ENCODE results near the gene MACROH2A2. TPM values are rescaled to one million over a fixed set of nuclear protein-coding genes. Genes with fewer than 3 reads are reported as not detected.

Gene MACROH2A2
- total and polyA plus RNA-seq, 7 donors: 4.8 to 19.4 (median 10.4) TPM

DNA sequence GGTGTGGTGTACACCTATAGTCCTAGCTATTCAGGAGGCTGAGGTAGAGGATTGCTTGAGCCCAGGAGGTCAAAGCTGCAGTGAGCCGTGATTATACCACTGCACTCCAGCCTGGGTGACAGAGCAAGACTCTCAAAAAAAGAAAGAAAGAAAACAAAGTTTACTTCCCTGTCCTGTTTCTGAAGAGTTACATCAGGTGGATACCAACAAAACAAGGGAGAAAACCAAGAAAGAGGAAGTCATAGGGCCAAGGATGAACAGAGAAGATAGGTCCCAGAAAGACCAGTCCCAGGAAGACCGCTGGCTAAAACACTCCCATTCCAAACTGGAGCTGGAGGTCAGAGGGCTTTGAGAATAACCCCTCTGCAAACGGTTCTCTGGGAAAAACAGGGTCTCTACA is 13.5 kb downstream of the MACROH2A2 start:
- no peak overlapping the region for H3K4me3 ChIP-seq
- intact Hi-C loops (cut with DNase I): no loop called here
- WGBS, 2 donors: 88 to 90% methylated on average over 3 of the region's 3 CpGs

DNA sequence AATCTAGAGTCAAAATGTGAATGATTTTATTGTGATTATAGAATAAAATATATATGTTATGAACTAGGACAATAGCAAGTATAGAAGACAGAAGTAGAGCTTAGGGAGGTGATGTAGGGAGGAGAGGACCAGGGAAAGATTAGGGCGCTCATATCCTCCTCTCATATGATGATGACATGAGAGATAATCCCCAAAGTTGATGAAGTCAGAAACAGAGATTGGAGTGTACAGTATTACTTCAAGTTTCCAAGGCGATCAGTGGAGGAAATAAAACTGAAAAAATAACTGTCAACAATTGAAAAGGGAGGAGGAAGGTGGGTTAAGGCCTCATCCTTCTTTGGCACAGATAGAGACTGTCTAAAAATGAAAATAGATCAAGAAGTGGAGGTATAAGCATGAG is 14.9 kb downstream of the MACROH2A2 start:
- H3K27me3 ChIP-seq: no peaks in the 10 kb centered on the region
- no peak for TF ChIP-seq POLR2AphosphoS5 (IDR thresholded peaks at IDR 0.05)
- TF ChIP-seq POLR2A (IDR thresholded peaks at IDR 0.05): no peak
- no peak overlapping the region for H3K4me3 ChIP-seq
- no peaks in the 10 kb centered on the region for H3K36me3 ChIP-seq
- WGBS, 2 donors: 87% methylated on average over 2 of the region's 2 CpGs
- H3K4me1 ChIP-seq: no peaks in the 10 kb centered on the region
- H3K27ac ChIP-seq: no peak overlapping the region
- DNase-seq: no peak
- H3K9me3 ChIP-seq: no peaks in the 10 kb centered on the region
- intact Hi-C loops (cut with DNase I): no loop called here

More for the DNA sequence above, 13.5 kb downstream of the MACROH2A2 start:
- no peaks in the 10 kb centered on the region for H3K9me3 ChIP-seq
- no peaks in the 10 kb centered on the region for H3K27me3 ChIP-seq
- no peaks in the 10 kb centered on the region for H3K4me1 ChIP-seq
- TF ChIP-seq POLR2A (IDR thresholded peaks at IDR 0.05) (no peak), POLR2AphosphoS5 (IDR thresholded peaks at IDR 0.05) (no peak)
- DNase-seq: no peak
- H3K27ac ChIP-seq: no peak overlapping the region
- H3K36me3 ChIP-seq: no peaks in the 10 kb centered on the region

DNA sequence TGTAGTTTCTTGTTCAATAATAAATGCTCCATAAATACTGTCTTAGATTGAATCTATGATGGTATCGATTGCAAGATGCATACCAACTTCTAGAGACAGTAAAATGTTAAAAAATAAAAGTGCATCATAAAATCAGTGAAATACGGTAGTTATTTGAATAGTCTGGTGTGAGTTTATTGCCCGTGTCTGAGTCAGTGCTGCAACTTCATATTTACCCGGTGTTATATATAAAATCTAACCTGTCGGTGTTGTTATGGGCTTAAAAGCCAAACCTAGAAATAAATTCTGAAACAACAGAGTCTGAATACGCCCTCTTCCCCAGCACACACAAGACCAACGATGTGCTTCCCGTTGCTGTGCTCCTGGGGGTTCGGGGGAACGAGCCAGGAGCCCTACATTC is 16.3 kb downstream of the MACROH2A2 start:
- 22 to 73% methylated on average over 10 of the region's 10 CpGs for WGBS, 2 donors
- Histone ChIP-seq H3K4me3 (no peak overlapping the region), H3K9me3 (no peaks in the 10 kb centered on the region), H3K4me1 (no peaks in the 10 kb centered on the region), H3K36me3 (no peaks in the 10 kb centered on the region), H3K27ac (no peak overlapping the region), H3K27me3 (no peaks in the 10 kb centered on the region)
- no peak for DNase-seq
- TF ChIP-seq POLR2A (IDR thresholded peaks at IDR 0.05) (no peak), EP300 (IDR thresholded peaks at IDR 0.05) (no peak), POLR2AphosphoS5 (IDR thresholded peaks at IDR 0.05) (no peak)
- TF ChIP-seq, protein P1, sequence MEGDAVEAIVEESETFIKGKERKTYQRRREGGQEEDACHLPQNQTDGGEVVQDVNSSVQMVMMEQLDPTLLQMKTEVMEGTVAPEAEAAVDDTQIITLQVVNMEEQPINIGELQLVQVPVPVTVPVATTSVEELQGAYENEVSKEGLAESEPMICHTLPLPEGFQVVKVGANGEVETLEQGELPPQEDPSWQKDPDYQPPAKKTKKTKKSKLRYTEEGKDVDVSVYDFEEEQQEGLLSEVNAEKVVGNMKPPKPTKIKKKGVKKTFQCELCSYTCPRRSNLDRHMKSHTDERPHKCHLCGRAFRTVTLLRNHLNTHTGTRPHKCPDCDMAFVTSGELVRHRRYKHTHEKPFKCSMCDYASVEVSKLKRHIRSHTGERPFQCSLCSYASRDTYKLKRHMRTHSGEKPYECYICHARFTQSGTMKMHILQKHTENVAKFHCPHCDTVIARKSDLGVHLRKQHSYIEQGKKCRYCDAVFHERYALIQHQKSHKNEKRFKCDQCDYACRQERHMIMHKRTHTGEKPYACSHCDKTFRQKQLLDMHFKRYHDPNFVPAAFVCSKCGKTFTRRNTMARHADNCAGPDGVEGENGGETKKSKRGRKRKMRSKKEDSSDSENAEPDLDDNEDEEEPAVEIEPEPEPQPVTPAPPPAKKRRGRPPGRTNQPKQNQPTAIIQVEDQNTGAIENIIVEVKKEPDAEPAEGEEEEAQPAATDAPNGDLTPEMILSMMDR (IDR thresholded peaks at IDR 0.05): no peak
- intact Hi-C loops (cut with DNase I): no loop called here

DNA sequence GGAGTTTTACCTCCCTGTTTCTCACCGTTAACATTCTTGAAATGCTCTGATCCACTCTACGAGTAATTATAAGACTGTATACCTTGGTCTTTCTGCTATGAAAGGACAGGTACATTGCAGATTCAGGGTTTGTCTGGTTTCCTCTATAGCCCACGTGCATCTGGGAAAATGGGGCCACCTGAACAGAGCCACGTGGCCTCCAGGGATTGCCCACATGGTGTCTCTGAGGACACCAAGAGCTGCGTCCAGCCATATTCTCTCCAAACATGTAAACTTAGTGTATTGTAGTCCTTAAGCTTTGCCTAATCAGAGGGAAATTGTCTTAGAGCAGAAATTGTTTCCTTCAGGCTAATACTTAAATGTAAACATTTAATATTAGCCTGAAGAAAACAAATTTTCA is 16.7 kb downstream of the MACROH2A2 start:
- intact Hi-C loops (cut with DNase I): no loop called here
- H3K4me3 ChIP-seq: no peak overlapping the region
- no peaks in the 10 kb centered on the region for H3K9me3 ChIP-seq
- 45 to 74% methylated on average over 5 of the region's 5 CpGs for WGBS, 2 donors
- no peaks in the 10 kb centered on the region for H3K4me1 ChIP-seq
- no peak for DNase-seq
- TF ChIP-seq EP300 (IDR thresholded peaks at IDR 0.05) (no peak), POLR2AphosphoS5 (IDR thresholded peaks at IDR 0.05) (no peak), POLR2A (IDR thresholded peaks at IDR 0.05) (no peak)
- TF ChIP-seq, protein P1 (IDR thresholded peaks at IDR 0.05): no peak
- no peaks in the 10 kb centered on the region for H3K36me3 ChIP-seq
- H3K27ac ChIP-seq: no peak overlapping the region
- H3K27me3 ChIP-seq: no peaks in the 10 kb centered on the region

DNA sequence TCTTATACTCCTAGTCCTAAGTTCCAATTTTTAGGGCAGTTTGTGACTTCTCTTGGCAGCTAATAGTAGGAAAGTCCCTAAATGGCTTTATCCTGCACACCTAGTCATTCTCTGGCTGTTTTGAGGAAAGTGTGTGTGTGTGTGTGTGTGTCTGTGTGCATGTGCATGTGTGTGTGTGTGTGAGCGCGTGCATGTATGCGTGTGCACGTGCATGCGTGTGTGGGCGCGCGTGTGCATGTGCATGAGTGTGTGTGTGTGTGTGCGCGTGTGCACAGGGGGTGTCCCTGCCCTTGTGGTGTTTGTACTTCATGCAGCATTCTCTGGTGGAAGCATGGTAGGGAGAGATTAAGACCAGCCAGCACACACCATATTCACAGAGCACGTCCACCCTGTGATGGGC is 18.2 kb downstream of the MACROH2A2 start:
- TF ChIP-seq EP300 (IDR thresholded peaks at IDR 0.05) (no peak), POLR2A (IDR thresholded peaks at IDR 0.05) (no peak), POLR2AphosphoS5 (IDR thresholded peaks at IDR 0.05) (no peak)
- TF ChIP-seq, protein P1 (IDR thresholded peaks at IDR 0.05): no peak
- Histone ChIP-seq H3K36me3 (peaks cover 0 to 6% (median 0%) of the 10 kb centered on the region in 4 donors), H3K27me3 (no peaks in the 10 kb centered on the region), H3K4me3 (no peak overlapping the region), H3K9me3 (no peaks in the 10 kb centered on the region), H3K4me1 (no peaks in the 10 kb centered on the region), H3K27ac (no peak overlapping the region)
- intact Hi-C loops (cut with DNase I): no loop called here
- no peak for DNase-seq
- 95 to 98% methylated on average over 11 of the region's 11 CpGs for WGBS, 2 donors

DNA sequence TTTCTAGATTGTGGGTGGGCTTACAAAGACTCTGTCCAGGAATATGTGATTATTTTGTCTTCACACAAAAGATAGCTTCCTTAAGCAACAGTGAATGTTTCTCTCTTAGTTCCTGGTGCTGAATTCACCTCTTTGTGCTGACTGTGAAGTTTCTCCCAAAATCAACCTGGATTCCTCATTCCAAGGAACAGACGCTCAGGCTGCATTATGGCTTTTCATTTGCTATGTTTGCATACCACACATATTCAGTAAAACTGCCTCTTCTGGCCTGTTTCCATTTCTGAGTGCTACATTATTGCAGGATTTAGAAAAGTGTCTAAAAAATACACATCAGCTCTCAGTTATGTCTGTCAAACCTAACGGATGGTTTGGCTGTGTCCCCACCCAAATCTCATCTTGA is 21.5 kb downstream of the MACROH2A2 start:
- H3K9me3 ChIP-seq: no peaks in the 10 kb centered on the region
- intact Hi-C loops (cut with DNase I): no loop called here
- no peak for DNase-seq
- no peaks in the 10 kb centered on the region for H3K27me3 ChIP-seq
- H3K4me3 ChIP-seq: no peak overlapping the region
- 83 to 91% methylated on average over 2 of the region's 2 CpGs for WGBS, 2 donors
- H3K36me3 ChIP-seq: peaks cover 0 to 22% (median 0%) of the 10 kb centered on the region in 4 donors
- H3K4me1 ChIP-seq: no peaks in the 10 kb centered on the region
- no peak overlapping the region for H3K27ac ChIP-seq
- TF ChIP-seq POLR2AphosphoS5 (IDR thresholded peaks at IDR 0.05) (no peak), POLR2A (IDR thresholded peaks at IDR 0.05) (no peak), EP300 (IDR thresholded peaks at IDR 0.05) (no peak)
- TF ChIP-seq, protein P1 (IDR thresholded peaks at IDR 0.05): no peak
